Right lobe of liver (tissue), 6 donors: Measurements from ENCODE around the gene LZTFL1. TPM values are rescaled to one million over a fixed set of nuclear protein-coding genes. Genes with fewer than 3 reads are reported as not detected.

Experiments
- ATAC-seq, 4 donors: fragments of 200-7000 bp; cut with Tn5 transposase; one replicate each; pipeline ENCODE4 v1.9.1; 2020; ENCODE audit warnings: mild to moderate bottlenecking in 4 of 4, moderate library complexity in 4 of 4
- DNase-seq, 3 donors: peaks; one replicate each; pipeline ENCODE4 v3.0.0-alpha.2; 2020
- H3K27ac ChIP-seq, 3 donors: fragments of 200-600 bp; one replicate each; pipeline ENCODE4 v1.8.0; 2022
- H3K27me3 ChIP-seq, 2 donors: fragments of 200-600 bp; one replicate each; pipeline ENCODE4 v1.8.0; 2022
- H3K36me3 ChIP-seq, 4 donors: fragments of 200-600 bp; sonication (generic) in 1 of 4; one replicate each; pipeline versions ENCODE4 v1.5.1 to v1.8.0; 2017 to 2022; ENCODE audit warnings: control low read depth in 1 of 4
- H3K4me1 ChIP-seq, 4 donors: fragments of 200-600 bp; sonication (generic) in 1 of 4; one replicate each; pipeline versions ENCODE4 v1.5.1 to v1.8.0; 2017 to 2022; ENCODE audit warnings: control low read depth in 1 of 4
- H3K4me3 ChIP-seq, 3 donors: fragments of 200-600 bp; one replicate each; pipeline ENCODE4 v1.8.0; 2022
- H3K9me3 ChIP-seq, 4 donors: fragments of 200-600 bp; sonication (generic) in 1 of 4; one replicate each; pipeline versions ENCODE4 v1.5.1 to v1.8.0; 2017 to 2022; ENCODE audit warnings: control low read depth in 1 of 4
- POLR2A ChIP-seq: fragments of 450-650 bp; IDR thresholded peaks from one replicate; pipeline ENCODE4 v1.6.1; 2017; ENCODE audit warnings: antibody characterized with exemption, mild to moderate bottlenecking
- WGBS: methylation state at CpG from one replicate; pipeline ENCODE4 v1.1.6; 2018; ENCODE audit warnings: low coverage, low lambda C conversion rate; ENCODE audit not compliant: insufficient coverage; ENCODE audit errors: missing lambda C conversion rate; 5-methylcytosine and 5-hydroxymethylcytosine counted together
- intact Hi-C, 2 donors: fragments of 100-400 bp; cut with DNase I; formaldehyde crosslinking; loops; one replicate each; pipeline versions ENCODE4 v1.11.2 to v1.14.1; 2022
- total RNA-seq, 6 experiments: library from RNA; depleted of rRNA in 2 of 6; stranded (reverse); fragments of >200 nt in 2 of 6; fragmentation: NEBNext Ultra II Directional in 3 of 6; extraction: Animal tissue kit (Norgen Biotek cat#: 25700) in 3 of 6; gene quantifications; one replicate each; pipeline versions ENCODE4 v1.1.0 to v1.2.4, GENCODE V29; 2016 to 2023
- TF ChIP-seq, protein P1 (sequence below), 4 donors: fragments of 200-600 bp in 3 of 4; fragments of 450-650 bp in 1 of 4; IDR thresholded peaks; one replicate each; pipeline versions ENCODE4 v1.5.1 to v1.8.0; 2016 to 2022; ENCODE audit warnings: antibody characterized with exemption in 4 of 4, mild to moderate bottlenecking in 2 of 4
- donor health status: DM: no; HTN: yes; CAD: no.
- donor health status: DM: no; HTN: no; CAD: no.
- donor health status: DM: no; HTN: no; CAD: no.
- donor health status: DM: no; HTN: yes; CAD: no.
- donor health status: DM: no; HTN: yes; CAD: no.

LZTFL1 gene
- total RNA-seq, 6 experiments from 2014 or later = 2.6 to 12.8 (median 6.0) TPM

DNA sequence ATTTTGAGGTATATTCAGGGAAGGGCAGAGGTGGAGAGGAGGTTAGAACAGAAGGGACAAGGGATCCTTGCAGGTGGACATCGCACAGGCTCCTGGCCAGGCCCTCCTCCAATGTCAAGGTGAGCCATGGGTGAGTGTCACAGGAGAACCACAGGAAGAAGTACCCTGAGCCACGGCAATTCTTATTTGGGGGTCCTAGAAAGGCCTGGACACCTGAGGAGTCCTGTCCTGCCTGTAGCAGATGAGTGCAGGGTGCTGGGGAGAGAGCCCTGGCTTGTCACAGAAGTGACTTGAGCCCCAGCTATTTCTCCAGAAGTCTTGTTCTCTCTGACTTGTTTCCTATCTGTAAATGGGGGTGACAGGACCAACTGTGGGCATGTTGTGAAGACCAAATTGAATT lies 49.9 kb downstream of the LZTFL1 start:
- no peak for DNase-seq
- Histone ChIP-seq H3K4me1 (peaks cover 0 to 11% (median 0%) of the 10 kb centered on the region in 4 donors), H3K36me3 (no peaks in the 10 kb centered on the region), H3K4me3 (no peak overlapping the region), H3K27ac (no peak overlapping the region), H3K27me3 (peaks cover 12 to 18% of the 10 kb centered on the region in 2 donors), H3K9me3 (no peaks in the 10 kb centered on the region)
- 100% methylated on average over 1 of the region's 2 CpGs for WGBS
- intact Hi-C loops = no loop called here
- TF ChIP-seq POLR2A = no peak
- TF ChIP-seq, protein P1, sequence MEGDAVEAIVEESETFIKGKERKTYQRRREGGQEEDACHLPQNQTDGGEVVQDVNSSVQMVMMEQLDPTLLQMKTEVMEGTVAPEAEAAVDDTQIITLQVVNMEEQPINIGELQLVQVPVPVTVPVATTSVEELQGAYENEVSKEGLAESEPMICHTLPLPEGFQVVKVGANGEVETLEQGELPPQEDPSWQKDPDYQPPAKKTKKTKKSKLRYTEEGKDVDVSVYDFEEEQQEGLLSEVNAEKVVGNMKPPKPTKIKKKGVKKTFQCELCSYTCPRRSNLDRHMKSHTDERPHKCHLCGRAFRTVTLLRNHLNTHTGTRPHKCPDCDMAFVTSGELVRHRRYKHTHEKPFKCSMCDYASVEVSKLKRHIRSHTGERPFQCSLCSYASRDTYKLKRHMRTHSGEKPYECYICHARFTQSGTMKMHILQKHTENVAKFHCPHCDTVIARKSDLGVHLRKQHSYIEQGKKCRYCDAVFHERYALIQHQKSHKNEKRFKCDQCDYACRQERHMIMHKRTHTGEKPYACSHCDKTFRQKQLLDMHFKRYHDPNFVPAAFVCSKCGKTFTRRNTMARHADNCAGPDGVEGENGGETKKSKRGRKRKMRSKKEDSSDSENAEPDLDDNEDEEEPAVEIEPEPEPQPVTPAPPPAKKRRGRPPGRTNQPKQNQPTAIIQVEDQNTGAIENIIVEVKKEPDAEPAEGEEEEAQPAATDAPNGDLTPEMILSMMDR (IDR thresholded peaks at IDR 0.05) = no peak
- no peak for ATAC-seq

DNA sequence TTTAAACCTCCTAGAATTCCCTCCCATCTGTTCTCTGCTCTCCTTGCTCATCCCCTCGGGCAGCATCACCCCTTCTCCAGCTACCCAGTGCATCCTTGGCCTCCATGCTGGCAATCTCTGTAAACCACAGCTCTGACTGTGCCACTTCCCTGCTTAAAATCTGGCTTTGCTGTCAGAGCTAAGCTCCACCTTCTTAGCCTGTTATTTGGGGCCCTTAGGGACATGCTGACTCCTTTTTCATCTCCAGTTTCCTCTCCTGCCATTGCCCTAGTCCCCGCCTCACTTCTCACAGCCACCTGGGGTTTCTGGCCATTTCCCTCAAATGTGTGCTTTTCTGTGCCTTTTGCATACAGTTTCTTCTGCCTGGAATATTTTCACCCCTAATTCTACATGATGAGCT lies 51.3 kb downstream of the LZTFL1 start:
- Histone ChIP-seq H3K36me3 (no peaks in the 10 kb centered on the region), H3K27ac (no peak overlapping the region), H3K4me3 (no peak overlapping the region), H3K27me3 (peaks cover 0 to 4% of the 10 kb centered on the region in 2 donors), H3K4me1 (peaks cover 0 to 1% (median 0%) of the 10 kb centered on the region in 4 donors), H3K9me3 (no peaks in the 10 kb centered on the region)
- ATAC-seq = no peak
- DNase-seq = no peak
- 56% methylated on average over 2 of the region's 2 CpGs for WGBS
- TF ChIP-seq, protein P1 (IDR thresholded peaks at IDR 0.05) = no peak
- TF ChIP-seq POLR2A = no peak
- intact Hi-C loops = no loop called here

DNA sequence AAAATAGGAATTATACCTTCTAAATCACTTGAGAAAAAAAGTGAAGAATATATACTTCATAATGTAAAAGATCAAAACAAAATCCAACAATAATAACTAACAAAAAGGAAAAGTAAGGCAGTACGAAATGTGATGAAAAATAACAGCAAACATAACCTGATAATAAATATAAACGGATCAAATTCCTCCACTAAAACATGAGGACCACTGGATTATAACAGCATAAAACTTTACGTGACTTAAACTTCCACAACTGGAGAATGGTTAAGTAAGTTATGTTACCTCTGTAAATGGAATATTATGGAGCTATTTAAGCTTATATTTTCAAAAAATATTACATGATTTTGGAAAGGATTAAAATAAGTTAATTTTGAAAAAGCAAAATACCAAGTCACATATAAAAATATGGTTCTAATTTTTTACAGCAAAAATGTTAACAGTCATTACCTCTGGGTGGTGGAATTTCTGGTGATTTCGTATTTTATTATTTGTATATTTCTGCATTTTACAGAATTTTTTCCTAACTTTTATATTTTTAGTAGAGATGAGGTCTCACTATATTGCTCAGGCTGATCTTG lies 52.6 kb downstream of the LZTFL1 start:
- no peak overlapping the region for H3K27ac ChIP-seq
- TF ChIP-seq, protein P1 (IDR thresholded peaks at IDR 0.05) = no peak
- no peak for TF ChIP-seq POLR2A
- 57% methylated on average over 4 of the region's 4 CpGs for WGBS
- no peak overlapping the region for H3K4me3 ChIP-seq
- no peaks in the 10 kb centered on the region for H3K27me3 ChIP-seq
- intact Hi-C loops = no loop called here
- DNase-seq = no peak
- no peaks in the 10 kb centered on the region for H3K9me3 ChIP-seq
- ATAC-seq = no peak
- H3K36me3 ChIP-seq = no peaks in the 10 kb centered on the region
- H3K4me1 ChIP-seq = no peaks in the 10 kb centered on the region

DNA sequence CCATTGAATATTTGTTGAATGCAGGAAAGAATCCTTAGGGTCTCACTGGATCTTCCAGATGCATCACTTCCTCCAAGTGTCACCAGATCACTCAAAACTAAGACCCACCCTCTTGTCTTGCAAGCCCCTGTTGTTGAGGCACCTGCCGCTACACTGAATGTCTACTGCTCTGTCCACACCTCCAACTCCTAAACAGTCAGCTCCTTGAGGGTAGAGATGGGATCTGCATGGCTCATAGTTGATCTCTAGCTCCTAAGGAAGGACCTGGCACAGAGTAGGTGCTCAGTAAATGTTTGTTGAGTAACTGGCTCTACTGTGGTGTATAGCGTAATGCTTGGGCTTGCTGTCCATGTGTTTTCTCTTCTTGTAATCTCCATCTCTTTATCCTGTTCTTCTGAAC lies 54.4 kb downstream of the LZTFL1 start:
- Histone ChIP-seq H3K36me3 (no peaks in the 10 kb centered on the region), H3K27me3 (no peaks in the 10 kb centered on the region), H3K4me1 (no peaks in the 10 kb centered on the region), H3K4me3 (no peak overlapping the region), H3K27ac (no peak overlapping the region), H3K9me3 (no peaks in the 10 kb centered on the region)
- no peak for TF ChIP-seq POLR2A
- TF ChIP-seq, protein P1 (IDR thresholded peaks at IDR 0.05) = no peak
- ATAC-seq (no peak), DNase-seq (peak in 1 of 3 donors; percentile 4)
- 92% methylated on average over 2 of the region's 2 CpGs for WGBS
- intact Hi-C loops = no loop called here
